Esophagus muscularis mucosa (tissue), 4 donors: ENCODE measurements around the gene WDR44. TPM values are rescaled to one million over a fixed set of nuclear protein-coding genes. Genes with fewer than 3 reads are reported as not detected.

Experiments used
- DNase-seq: peaks from one replicate; pipeline ENCODE4 v3.0.0-alpha.2; 2017; ENCODE audit errors: extremely low spot score
- H3K27ac ChIP-seq, 4 donors: fragments of 200-600 bp; sonication (generic); replicated peaks in 1 of 4; 1 replicate in 3 of 4; 2 replicates in 1 of 4; pipeline ENCODE4 v1.5.1; 2016 to 2019; ENCODE audit warnings: mild to moderate bottlenecking in 1 of 4
- H3K27me3 ChIP-seq, 4 donors: fragments of 200-600 bp; sonication (generic); one replicate each; pipeline versions ENCODE4 v1.5.1 to v1.6.0; 2016 to 2019
- H3K36me3 ChIP-seq, 4 donors: fragments of 200-600 bp; sonication (generic); one replicate each; pipeline ENCODE4 v1.5.1; 2016 to 2019
- H3K4me1 ChIP-seq, 4 donors: fragments of 200-600 bp; sonication (generic); one replicate each; pipeline ENCODE4 v1.5.1; 2016 to 2019
- H3K4me3 ChIP-seq, 4 donors: fragments of 200-600 bp; sonication (generic); 1 replicate in 2 of 4; 2 replicates in 2 of 4; pipeline ENCODE4 v1.5.1; 2016 to 2019; ENCODE audit warnings: mild to moderate bottlenecking in 4 of 4, moderate library complexity in 1 of 4
- H3K9me3 ChIP-seq, 4 donors: fragments of 200-600 bp; sonication (generic); 1 replicate in 3 of 4; 2 replicates in 1 of 4; pipeline ENCODE4 v1.5.1; 2016 to 2019
- EP300 ChIP-seq: sonication (generic); formaldehyde crosslinking; IDR thresholded peaks from one replicate; pipeline ENCODE4 v1.6.1; 2017; ENCODE audit warnings: antibody characterized with exemption
- POLR2A ChIP-seq: fragments of 450-650 bp; IDR thresholded peaks from one replicate; pipeline ENCODE4 v1.6.1; 2017; ENCODE audit warnings: antibody characterized with exemption, moderate library complexity, mild to moderate bottlenecking, low read depth
- POLR2AphosphoS5 ChIP-seq, 2 donors: sonication (generic); formaldehyde crosslinking; IDR thresholded peaks; one replicate each; pipeline ENCODE4 v1.6.1; 2017; ENCODE audit warnings: antibody characterized with exemption in 2 of 2
- WGBS: methylation state at CpG from one replicate; pipeline ENCODE4 v1.1.5; 2018; 5-methylcytosine and 5-hydroxymethylcytosine counted together
- intact Hi-C: fragments of 100-400 bp; cut with DNase I; formaldehyde crosslinking; loops from one replicate; pipeline ENCODE4 v1.15.1; 2023
- total RNA-seq, 4 donors: library from RNA; depleted of rRNA; stranded (reverse); fragments of >200 nt; gene quantifications; one replicate each; pipeline versions ENCODE4 v1.1.0 to v1.2.1, GENCODE V29; 2016
- TF ChIP-seq, protein P1 (sequence below), 3 experiments: fragments of 200-600 bp in 2 of 3; fragments of 450-650 bp in 1 of 3; sonication (generic) in 2 of 3; IDR thresholded peaks; one replicate each; pipeline ENCODE4 v1.5.1; 2017 to 2019; ENCODE audit warnings: antibody characterized with exemption in 3 of 3, mild to moderate bottlenecking in 2 of 3, moderate library complexity in 1 of 3

The WDR44 gene
- total RNA-seq, 4 donors from 2014 or later, result 24.4 to 31.9 (median 27.6) TPM

GRCh38 chrX:118329175-118329574 lies 16.7 kb upstream of the WDR44 start:
- intact Hi-C loops, result no loop called here
- Histone ChIP-seq H3K27me3 (no peaks in the 10 kb centered on the region), H3K9me3 (no peaks in the 10 kb centered on the region), H3K4me1 (no peaks in the 10 kb centered on the region), H3K27ac (no peak overlapping the region), H3K36me3 (no peaks in the 10 kb centered on the region), H3K4me3 (no peak overlapping the region)
- TF ChIP-seq EP300 (no peak), POLR2A (no peak), POLR2AphosphoS5 (IDR thresholded peaks at IDR 0.05) (no peak)
- TF ChIP-seq, protein P1, sequence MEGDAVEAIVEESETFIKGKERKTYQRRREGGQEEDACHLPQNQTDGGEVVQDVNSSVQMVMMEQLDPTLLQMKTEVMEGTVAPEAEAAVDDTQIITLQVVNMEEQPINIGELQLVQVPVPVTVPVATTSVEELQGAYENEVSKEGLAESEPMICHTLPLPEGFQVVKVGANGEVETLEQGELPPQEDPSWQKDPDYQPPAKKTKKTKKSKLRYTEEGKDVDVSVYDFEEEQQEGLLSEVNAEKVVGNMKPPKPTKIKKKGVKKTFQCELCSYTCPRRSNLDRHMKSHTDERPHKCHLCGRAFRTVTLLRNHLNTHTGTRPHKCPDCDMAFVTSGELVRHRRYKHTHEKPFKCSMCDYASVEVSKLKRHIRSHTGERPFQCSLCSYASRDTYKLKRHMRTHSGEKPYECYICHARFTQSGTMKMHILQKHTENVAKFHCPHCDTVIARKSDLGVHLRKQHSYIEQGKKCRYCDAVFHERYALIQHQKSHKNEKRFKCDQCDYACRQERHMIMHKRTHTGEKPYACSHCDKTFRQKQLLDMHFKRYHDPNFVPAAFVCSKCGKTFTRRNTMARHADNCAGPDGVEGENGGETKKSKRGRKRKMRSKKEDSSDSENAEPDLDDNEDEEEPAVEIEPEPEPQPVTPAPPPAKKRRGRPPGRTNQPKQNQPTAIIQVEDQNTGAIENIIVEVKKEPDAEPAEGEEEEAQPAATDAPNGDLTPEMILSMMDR (IDR thresholded peaks at IDR 0.05), result no peak
- DNase-seq, result no peak
- WGBS, result 59% methylated on average over 3 of the region's 3 CpGs

GRCh38 chrX:118337687-118338086 lies 8.2 kb upstream of the WDR44 start:
- no peak overlapping the region for H3K4me3 ChIP-seq
- no peak overlapping the region for H3K27ac ChIP-seq
- H3K36me3 ChIP-seq, result no peaks in the 10 kb centered on the region
- no peaks in the 10 kb centered on the region for H3K4me1 ChIP-seq
- no peaks in the 10 kb centered on the region for H3K9me3 ChIP-seq
- WGBS, result 80% methylated on average over 2 of the region's 2 CpGs
- TF ChIP-seq EP300 (no peak), POLR2AphosphoS5 (IDR thresholded peaks at IDR 0.05) (no peak), POLR2A (no peak)
- TF ChIP-seq, protein P1 (IDR thresholded peaks at IDR 0.05), result no peak
- H3K27me3 ChIP-seq, result no peaks in the 10 kb centered on the region
- intact Hi-C loops, result no loop called here
- DNase-seq, result no peak

- Histone ChIP-seq H3K9me3 (no peaks in the 10 kb centered on the region), H3K27me3 (no peaks in the 10 kb centered on the region), H3K36me3 (no peaks in the 10 kb centered on the region), H3K4me3 (no peak overlapping the region), H3K27ac (no peak overlapping the region), H3K4me1 (no peaks in the 10 kb centered on the region)
- intact Hi-C loops, result no loop called here
- no peak for DNase-seq
- TF ChIP-seq, protein P1 (IDR thresholded peaks at IDR 0.05), result no peak
- TF ChIP-seq POLR2A (no peak), EP300 (no peak), POLR2AphosphoS5 (IDR thresholded peaks at IDR 0.05) (no peak)
These were observed 7.0 kb upstream of the WDR44 start for GRCh38 chrX:118338930-118339329.

DNA sequence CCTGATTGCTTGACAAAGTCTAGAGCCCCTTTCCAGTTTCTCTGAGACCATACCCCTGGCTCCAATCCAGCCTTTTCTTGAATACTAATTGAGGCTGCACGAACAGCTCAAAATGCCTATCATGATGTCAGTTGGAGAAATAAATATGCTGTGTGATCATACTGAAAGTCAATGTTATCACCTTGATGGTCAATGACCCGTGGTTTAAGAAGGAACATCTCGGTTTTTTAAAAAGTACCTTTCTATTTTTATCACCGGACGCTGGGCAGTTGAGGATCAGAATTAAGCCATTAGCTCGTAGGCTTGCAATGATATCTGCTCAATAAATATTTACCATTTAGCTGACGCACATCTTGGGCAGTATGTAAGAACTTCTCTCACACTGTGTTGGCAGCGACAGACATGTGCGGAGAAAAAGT lies 852 bp upstream of the WDR44 start:
- peak overlapping the region; percentile 91 to 93 (median 92) for H3K27ac ChIP-seq
- intact Hi-C loops, result no loop called here
- no peak for TF ChIP-seq POLR2A
- no peak for TF ChIP-seq EP300
- TF ChIP-seq POLR2AphosphoS5 (IDR thresholded peaks at IDR 0.05), result no peak
- TF ChIP-seq, protein P1 (IDR thresholded peaks at IDR 0.05), result no peak
- 45% methylated on average over 9 of the region's 9 CpGs for WGBS
- H3K9me3 ChIP-seq, result peaks cover 0 to 4% (median 0%) of the 10 kb centered on the region in 4 donors
- no peak for DNase-seq
- H3K36me3 ChIP-seq, result no peaks in the 10 kb centered on the region
- peak overlapping the region; percentile 68 to 82 (median 72) for H3K4me3 ChIP-seq
- H3K4me1 ChIP-seq, result peaks cover 3 to 33% (median 22%) of the 10 kb centered on the region in 4 donors
- H3K27me3 ChIP-seq, result peaks cover 0 to 4% (median 0%) of the 10 kb centered on the region in 4 donors
